Activated CD4-positive, alpha-beta T cell treated with anti-CD3 and anti-CD28 coated beads for 48 hours (primary cell): Measurements from ENCODE around the gene NOX3.
"Not testable (repeated sequence)": the region's sequence is repeated elsewhere in the genome, so short reads cannot be mapped to it uniquely, and the experiment has no call there.

Source experiments
- DNase-seq: peaks from one replicate; pipeline ENCODE4 v3.0.0-alpha.2; 2020

NOX3 gene

DNA sequence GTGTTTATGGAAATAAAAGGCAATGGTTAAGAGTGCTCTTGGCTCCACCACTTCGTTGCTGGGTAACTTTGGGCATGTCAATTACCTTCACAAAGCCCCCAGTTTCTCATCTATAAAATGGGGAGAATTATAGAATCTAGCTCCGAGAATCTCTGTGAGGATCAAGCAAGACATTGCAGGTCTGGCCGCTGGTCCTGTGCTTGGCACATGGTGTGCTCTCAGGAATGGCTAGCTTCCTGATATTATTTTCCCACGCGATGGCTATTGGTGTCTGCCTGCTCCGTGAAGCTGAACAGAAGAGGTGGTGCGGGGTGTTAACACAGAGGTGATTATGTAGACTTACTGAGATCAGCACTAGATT lies 57.0 kb downstream of the NOX3 start:
- no peak for DNase-seq

DNA sequence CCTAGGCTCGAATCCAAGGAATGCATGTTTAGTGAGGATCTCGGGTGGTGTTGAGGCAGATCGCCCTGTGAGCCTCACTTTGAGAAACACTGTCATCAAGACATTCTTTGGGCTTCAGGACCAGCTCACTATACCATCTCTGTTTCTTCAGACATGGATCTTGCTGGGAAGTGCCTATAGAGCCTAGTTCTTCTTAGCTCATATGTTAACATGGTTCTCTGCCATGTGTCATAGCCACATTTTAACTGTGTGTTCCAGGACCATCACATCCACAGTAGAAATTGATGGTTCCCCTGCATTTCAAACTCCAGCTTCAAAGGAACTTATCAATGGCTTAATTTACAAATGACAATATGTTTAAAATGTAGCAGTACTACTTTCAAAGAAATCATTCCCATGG lies 57.4 kb downstream of the NOX3 start:
- DNase-seq, result no peak

- no peak for DNase-seq
Measured at GRCh38 chr6:155397172-155397705, 58.4 kb downstream of the NOX3 start.

DNA sequence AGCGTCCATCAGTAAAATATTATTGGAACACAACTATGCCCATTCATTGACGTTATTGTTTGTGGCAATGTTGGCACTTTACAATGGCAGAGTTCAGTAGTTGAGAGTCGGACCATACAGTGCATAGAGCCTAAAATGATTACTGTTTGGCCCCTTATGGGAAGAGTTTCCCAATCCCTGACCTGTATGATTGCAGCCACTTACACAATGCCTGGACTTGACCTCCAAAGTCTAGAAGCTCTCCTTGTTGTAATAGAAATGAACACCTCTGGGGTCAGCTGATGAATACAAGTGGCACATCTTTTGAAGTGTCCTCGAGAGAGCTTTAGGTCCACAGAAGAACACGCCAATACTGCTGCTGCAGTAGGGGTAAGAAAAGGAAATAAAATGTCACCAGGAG lies 59.0 kb downstream of the NOX3 start:
- no peak for DNase-seq

GRCh38 chr6:155395339-155395738 lies 60.3 kb downstream of the NOX3 start:
- DNase-seq, result no peak

DNA sequence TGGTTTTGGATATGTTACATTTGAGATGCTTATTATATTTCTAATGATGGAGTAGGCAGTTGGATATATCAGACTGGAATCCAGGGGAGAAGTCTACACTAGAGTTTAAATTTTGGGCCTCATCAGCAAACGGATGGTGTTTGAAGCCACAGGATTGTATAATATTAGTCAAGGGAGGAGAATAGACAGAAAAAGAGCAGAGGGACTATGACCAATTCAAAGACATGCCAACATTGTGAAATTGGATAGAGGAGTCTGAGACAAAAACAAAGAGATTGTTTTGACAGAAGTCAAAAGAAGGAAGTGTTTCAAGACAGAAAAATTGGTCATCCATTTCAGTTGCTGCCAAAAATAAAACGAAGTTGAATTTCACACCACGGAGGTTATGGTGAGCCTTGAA lies 66.5 kb downstream of the NOX3 start:
- DNase-seq, result no peak

DNA sequence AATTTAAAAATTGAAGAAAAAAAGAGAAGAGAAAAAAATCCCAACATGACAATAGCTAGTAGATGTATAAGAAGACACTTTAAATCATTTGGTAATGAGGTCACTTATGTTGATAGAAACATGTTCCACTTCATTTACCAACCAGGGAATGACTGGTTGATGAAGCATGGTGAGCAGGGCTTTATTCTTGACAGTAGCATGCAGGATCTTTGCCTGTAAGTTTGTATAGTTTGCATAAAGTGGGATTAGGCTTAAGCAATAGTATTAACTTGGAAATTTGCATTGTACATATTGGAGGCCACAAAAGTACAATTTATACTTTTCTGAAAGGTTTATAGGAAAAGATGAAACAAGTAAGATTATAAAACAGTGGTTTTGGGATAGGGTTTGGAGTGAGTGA lies 67.0 kb downstream of the NOX3 start:
- no peak for DNase-seq

DNA sequence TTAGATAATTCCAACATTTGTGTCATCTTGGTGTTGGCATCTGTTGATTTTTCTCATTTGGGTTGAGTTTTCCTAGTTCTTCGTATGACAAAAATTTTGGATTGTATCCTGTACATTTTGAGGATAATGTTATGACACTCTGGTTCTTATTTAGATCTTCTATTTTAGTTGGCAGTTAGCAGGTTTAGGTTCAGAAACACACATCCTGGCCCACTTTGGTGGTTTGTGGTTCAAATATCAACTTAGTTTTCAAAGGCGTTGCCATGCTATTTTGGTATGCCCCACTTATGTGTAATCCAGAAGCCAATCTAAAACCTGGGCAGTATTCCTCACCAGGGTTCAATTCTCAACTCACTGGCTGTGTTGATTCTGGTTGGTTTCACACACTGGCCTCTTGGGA lies 68.2 kb downstream of the NOX3 start:
- no peak for DNase-seq

- no peak for DNase-seq
Measured at GRCh38 chr6:155384321-155384952, 71.2 kb downstream of the NOX3 start.

GRCh38 chr6:155383913-155384312 lies 71.7 kb downstream of the NOX3 start:
- no peak for DNase-seq

DNA sequence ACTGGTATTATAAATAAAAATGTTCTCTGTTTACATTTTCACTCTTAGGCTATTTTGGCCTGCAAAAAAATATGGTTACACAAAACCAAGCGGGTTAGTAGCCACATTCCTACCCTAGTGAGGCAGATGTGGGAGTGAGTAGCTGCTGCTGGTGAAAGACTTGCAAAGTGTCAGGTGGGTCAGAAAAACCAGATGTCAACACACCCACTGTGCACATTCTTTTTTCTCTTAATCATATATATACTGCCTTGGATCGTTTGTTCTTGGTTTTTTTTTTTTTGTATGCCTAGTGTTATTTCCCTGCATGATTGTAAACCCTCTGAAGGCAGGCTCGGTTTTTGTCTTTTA lies 73.3 kb downstream of the NOX3 start:
- no peak for DNase-seq

DNA sequence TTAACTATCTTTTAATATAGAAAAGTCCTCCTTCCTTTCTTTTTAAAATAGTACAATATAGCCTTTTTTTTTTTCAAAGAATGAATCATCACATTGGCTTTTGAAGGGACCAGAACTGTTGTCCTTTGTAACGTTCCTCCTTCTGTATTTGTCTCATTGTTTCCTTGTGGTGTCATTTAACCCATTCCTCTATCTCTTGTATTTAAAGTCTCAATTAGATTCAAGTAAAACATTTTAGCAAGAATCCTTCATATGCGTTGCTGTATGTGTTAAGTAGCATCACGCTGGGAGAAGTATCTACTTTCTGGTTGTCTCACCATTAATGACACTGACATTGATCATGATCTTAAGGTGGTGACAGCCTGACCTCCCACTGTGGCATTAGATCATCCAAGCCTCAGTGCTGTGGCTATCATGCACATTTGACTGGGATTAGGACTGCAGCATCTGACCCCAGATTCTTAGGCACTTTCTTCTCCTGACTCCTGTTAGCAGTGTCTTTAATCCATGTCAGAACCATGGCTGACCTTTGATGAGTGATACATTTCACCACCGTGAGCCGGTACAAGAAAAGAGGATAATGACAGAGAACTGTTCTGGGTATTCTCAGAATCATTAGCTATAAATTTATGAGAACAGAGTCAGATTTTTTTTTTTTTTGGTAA lies 73.8 kb downstream of the NOX3 start:
- no peak for DNase-seq

- DNase-seq, result no peak
Measured at GRCh38 chr6:155380666-155381332, 74.8 kb downstream of the NOX3 start.

DNA sequence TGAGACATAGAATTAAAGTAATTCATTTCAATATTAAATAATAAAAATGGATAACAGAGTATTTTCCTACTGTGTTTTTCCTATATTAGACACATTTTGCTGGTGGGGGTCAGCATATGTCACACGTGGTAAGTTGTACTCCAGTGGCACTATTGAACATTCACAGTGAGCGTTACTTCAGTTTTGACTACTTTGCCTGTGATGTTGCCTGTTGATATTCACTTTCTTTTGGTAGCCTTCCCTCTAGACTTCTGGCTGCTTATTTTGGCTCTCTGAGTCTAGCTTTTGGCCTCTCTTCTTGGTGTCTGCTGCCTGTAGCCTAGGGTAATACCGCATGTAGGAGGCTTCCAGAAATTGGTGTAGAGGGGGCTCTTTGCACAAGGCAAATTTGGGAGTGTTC lies 76.9 kb downstream of the NOX3 start:
- no peak for DNase-seq

DNA sequence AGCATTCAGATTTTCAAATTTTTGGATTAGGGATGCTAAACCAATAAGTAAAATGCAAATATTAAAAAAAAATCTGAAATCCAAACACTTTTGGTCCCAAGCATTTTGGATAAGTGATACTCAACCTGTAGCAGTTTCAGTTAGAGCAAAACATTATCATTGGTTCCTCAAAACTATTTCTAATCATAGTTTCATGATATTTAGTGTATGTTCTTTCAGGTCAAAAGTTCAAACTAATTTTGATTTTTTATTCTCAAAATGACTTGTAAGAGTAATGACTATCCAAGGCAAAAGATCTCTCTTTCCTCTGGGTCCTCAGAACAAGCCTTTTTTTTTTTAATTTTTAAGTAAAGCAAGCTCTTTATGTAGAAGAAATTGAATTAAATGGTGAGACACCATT lies 77.4 kb downstream of the NOX3 start:
- no peak for DNase-seq

- no peak for DNase-seq
Measured at GRCh38 chr6:155377061-155377460, 78.6 kb downstream of the NOX3 start.

DNA sequence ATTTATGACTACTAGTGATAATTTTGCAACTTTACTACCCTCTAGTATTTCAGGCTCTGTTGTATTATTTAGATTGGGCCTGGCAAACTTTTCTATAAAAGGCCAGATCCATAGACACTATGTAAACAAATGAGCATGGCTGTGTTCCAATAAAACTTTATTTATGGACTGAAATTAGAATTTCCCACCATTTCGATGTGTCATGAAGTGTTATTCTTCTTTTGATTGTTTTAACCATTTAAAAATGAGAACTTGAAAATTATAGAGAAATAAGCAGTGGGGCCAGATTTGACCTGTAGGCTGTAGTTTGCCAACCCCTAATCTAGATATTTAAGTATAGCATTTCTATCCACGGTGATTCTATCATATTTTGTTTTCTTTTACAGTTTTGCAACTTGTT lies 79.8 kb downstream of the NOX3 start:
- DNase-seq, result no peak

DNA sequence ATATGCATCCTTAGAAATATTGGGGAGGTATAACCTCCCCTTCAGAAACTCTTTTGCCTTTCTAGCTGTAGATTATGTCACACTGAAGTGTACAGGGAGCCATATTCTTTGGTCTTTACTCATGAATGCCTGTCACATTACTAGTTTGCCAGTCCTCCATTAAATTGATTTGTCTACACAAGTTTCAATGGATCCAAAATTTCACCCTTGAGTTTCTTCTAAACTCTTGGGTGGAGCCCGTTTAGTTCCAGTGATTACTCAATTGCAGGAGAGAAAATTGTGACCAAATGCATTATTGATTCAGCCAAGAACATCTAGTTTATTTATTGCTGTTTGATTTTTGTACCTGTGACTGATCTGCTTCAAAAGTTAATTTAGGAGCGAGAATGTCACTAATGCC lies 81.0 kb downstream of the NOX3 start:
- DNase-seq, result no peak

- DNase-seq, result no peak
Measured at GRCh38 chr6:155373276-155373675, 82.4 kb downstream of the NOX3 start.

DNA sequence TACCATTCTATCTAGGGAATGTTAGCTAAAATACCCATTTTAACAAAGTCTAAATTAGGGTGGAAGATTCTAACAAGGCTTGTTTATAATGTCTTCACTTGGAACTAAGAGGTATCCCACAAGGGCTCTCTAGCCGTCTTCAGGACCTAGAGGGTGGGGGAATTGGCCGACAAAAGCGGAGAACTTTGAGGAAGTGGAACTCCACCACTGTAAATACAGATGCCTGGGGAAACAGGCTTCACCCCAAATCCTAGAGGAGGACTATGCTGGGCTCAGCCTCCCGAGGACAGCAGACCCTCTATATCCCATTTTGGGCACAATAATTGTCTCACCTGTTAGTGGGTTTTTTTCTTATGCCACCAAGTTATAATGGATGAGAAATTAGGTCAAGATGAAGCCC lies 83.4 kb downstream of the NOX3 start:
- no peak for DNase-seq

DNA sequence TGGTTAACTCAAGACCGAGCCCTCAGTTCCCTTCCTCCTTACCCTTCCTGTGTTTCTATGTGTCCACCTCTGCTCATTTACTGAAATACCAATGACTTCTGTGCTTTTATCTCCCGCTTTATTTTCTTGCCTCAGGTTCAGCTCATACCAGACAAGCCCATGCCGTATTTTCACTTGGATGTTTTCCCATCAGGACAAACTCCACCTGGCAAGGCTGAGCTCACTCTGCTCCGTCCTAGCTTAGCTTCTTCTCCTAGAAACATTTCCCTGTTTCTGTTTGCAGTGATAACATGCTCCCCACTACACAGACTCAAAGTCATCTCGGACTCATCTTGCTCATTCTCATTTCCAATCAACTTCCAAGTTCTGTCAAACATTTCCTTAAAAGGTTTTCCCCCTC lies 84.4 kb downstream of the NOX3 start:
- no peak for DNase-seq

DNA sequence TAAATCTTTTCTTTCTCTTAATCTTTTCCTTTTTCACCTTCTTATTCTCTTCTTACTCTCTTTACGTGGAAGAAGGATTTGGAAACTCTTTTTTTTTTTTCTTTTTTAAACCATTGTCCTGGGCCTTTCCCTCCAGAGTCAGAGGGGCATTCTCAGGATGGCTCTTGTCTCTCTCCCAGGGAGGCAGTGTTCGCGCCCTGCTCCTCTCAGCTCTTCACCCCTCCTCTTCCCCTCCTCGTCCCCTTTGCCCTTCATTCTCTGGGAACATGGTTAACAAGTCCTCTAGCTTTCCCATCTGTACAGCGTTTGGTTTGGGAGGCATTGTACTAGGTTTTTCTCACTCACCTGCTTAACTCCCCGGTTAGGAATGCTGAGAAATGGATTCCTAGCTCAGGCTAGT lies 89.3 kb downstream of the NOX3 start:
- no peak for DNase-seq

DNA sequence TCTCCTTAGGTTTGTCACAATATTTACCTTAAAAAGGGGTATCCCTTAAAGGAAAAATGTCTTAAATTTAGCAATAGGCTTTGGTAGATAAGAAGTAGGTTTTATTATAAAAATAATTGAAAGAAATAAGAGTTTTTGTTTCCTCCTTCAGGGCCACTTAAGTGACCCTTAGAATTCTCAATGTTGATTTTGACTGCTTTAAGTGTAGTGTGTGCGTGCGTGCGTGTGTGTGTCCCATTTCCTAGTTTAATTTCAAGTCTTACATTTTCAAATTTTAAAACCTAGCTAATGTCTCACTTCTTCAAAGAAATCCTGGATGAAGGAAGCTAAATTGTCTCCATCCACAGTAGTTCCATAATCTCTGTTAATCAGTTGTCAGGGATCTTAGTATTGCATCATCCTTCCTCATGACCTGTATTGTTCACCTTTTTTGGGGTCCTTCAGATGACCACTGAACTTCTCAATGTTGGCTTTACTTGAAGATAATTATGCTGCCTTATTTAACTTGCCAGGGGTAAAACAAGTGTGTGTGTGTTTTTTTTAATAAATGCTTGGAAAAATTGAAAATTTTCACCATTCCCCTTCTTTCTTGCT lies 90.7 kb downstream of the NOX3 start:
- DNase-seq, result no peak

GRCh38 chr6:155364021-155364420 lies 91.6 kb downstream of the NOX3 start:
- not testable (repeated sequence) for DNase-seq
